Upper lobe of left lung (tissue), 6 donors: Measurements from ENCODE around the gene HOXA6. TPM values are rescaled to one million over a fixed set of nuclear protein-coding genes. Genes with fewer than 3 reads are reported as not detected.

ENCODE experiments used
- ATAC-seq, 2 donors: fragments of 200-7000 bp; cut with Tn5 transposase; one replicate each; pipeline ENCODE4 v1.9.1; 2022; ENCODE audit warnings: mild to moderate bottlenecking in 2 of 2, moderate library complexity in 2 of 2; ENCODE audit not compliant: low FRiP score in 2 of 2
- DNase-seq, 2 donors: peaks; one replicate each; pipeline ENCODE4 v3.0.0-alpha.2; 2019 to 2020
- H3K27ac ChIP-seq, 4 donors: fragments of 200-600 bp; sonication (generic); one replicate each; pipeline ENCODE4 v1.5.1; 2016 to 2019
- H3K27me3 ChIP-seq, 4 donors: fragments of 200-600 bp; sonication (generic); one replicate each; pipeline ENCODE4 v1.5.1; 2017 to 2019
- H3K36me3 ChIP-seq, 4 donors: fragments of 200-600 bp; sonication (generic); one replicate each; pipeline ENCODE4 v1.5.1; 2016 to 2019
- H3K4me1 ChIP-seq, 4 donors: fragments of 200-600 bp; sonication (generic); one replicate each; pipeline ENCODE4 v1.5.1; 2018 to 2019
- H3K4me3 ChIP-seq, 4 donors: fragments of 200-600 bp; sonication (generic); one replicate each; pipeline ENCODE4 v1.5.1; 2017 to 2019; ENCODE audit warnings: mild to moderate bottlenecking in 2 of 4, moderate library complexity in 1 of 4
- H3K9me3 ChIP-seq, 4 donors: fragments of 200-600 bp; sonication (generic); one replicate each; pipeline ENCODE4 v1.5.1; 2018 to 2019
- EP300 ChIP-seq, 4 donors: sonication (generic); formaldehyde crosslinking; IDR thresholded peaks; one replicate each; pipeline ENCODE4 v1.5.1; 2017; ENCODE audit warnings: antibody characterized with exemption in 4 of 4, control low read depth in 2 of 4
- POLR2A ChIP-seq, 4 donors: fragments of 450-650 bp; IDR thresholded peaks; one replicate each; pipeline ENCODE4 v1.5.1; 2016 to 2017; ENCODE audit warnings: antibody characterized with exemption in 4 of 4, mild to moderate bottlenecking in 2 of 4
- POLR2AphosphoS5 ChIP-seq, 2 donors: sonication (generic); formaldehyde crosslinking; IDR thresholded peaks; one replicate each; pipeline ENCODE4 v1.5.1; 2017; ENCODE audit warnings: antibody characterized with exemption in 2 of 2
- WGBS, 2 donors: methylation state at CpG; one replicate each; pipeline ENCODE4 v1.1.5; 2017 to 2018; 5-methylcytosine and 5-hydroxymethylcytosine counted together
- total RNA-seq, 6 donors: library from RNA; depleted of rRNA in 4 of 6; stranded (reverse); fragments of >200 nt in 4 of 6; gene quantifications; one replicate each; pipeline versions ENCODE4 v1.1.0 to v1.2.1, GENCODE V29; 2016 to 2021
- TF ChIP-seq, protein P1 (sequence below), 6 experiments: fragments of 450-650 bp in 4 of 6; fragments of 200-600 bp in 2 of 6; sonication (generic) in 2 of 6; IDR thresholded peaks; one replicate each; pipeline ENCODE4 v1.5.1; 2016 to 2019; ENCODE audit warnings: antibody characterized with exemption in 6 of 6
- donor health status: DM: no; HTN: no; CAD: no; lungs with moderate emphysema.
- donor health status: DM: no; HTN: yes; CAD: no; lungs with severe emphysema.

Gene HOXA6
- total RNA-seq, 6 donors from 2014 or later, result 0.61 to 8.4 (median 4.0) TPM; not detected in 1

DNA sequence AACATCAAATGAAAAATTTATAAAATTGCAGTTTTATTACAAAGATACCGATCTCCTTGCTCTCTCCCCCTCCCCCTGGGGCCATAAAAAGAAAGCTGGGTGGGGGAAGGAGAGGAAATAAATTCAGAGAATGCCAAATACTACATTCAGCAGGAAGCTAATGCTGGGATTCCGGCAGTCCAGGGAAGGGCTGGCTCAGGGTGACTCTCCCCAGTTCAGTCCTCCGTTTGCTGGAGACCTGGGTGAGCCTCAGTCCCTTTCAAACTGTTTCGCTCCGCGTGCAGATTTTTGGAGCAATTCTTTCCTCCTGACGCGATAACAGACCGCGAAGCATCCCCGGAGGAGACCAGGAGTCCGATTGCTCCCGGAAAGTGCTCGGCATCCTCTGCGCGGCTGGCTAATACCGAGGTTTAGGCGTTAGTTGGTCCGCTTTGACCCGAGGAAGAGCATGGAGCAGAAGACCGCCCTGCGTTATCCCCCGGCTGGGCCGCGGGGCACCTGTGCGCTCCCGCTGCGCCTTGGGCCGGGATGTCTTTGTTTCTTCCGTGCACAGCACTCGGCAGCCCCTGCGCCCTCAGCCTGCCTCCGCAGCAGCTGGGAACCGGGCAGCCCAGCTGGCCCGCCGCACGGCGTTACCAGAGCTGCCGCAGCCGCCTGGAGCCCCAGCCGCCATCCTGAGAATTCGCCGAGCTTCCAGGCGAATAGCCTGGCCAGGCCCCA, 41.2 kb downstream of the HOXA6 start:
- H3K27ac ChIP-seq, result peak overlapping the region; percentile 89 to 95 (median 94)
- H3K4me3 ChIP-seq, result peak overlapping the region; percentile 16 to 49 (median 30)
- H3K9me3 ChIP-seq, result no peaks in the 10 kb centered on the region
- 38 to 43% methylated on average over 28 to 36 of the region's 44 CpGs for WGBS, 2 donors
- peak in 1 of 2 donors; percentile 87 for DNase-seq
- H3K4me1 ChIP-seq, result peaks cover 10 to 42% (median 31%) of the 10 kb centered on the region in 4 donors
- no peak for ATAC-seq
- H3K27me3 ChIP-seq, result peaks cover 0 to 18% (median 7%) of the 10 kb centered on the region in 4 donors
- peak in 1 of 2 donors; percentile 2 for TF ChIP-seq POLR2AphosphoS5 (IDR thresholded peaks at IDR 0.05)
- TF ChIP-seq, protein P1, sequence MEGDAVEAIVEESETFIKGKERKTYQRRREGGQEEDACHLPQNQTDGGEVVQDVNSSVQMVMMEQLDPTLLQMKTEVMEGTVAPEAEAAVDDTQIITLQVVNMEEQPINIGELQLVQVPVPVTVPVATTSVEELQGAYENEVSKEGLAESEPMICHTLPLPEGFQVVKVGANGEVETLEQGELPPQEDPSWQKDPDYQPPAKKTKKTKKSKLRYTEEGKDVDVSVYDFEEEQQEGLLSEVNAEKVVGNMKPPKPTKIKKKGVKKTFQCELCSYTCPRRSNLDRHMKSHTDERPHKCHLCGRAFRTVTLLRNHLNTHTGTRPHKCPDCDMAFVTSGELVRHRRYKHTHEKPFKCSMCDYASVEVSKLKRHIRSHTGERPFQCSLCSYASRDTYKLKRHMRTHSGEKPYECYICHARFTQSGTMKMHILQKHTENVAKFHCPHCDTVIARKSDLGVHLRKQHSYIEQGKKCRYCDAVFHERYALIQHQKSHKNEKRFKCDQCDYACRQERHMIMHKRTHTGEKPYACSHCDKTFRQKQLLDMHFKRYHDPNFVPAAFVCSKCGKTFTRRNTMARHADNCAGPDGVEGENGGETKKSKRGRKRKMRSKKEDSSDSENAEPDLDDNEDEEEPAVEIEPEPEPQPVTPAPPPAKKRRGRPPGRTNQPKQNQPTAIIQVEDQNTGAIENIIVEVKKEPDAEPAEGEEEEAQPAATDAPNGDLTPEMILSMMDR (IDR thresholded peaks at IDR 0.05), result no peak
- no peak for TF ChIP-seq POLR2A (IDR thresholded peaks at IDR 0.05)
- no peak for TF ChIP-seq EP300 (IDR thresholded peaks at IDR 0.05)
- H3K36me3 ChIP-seq, result no peaks in the 10 kb centered on the region

DNA sequence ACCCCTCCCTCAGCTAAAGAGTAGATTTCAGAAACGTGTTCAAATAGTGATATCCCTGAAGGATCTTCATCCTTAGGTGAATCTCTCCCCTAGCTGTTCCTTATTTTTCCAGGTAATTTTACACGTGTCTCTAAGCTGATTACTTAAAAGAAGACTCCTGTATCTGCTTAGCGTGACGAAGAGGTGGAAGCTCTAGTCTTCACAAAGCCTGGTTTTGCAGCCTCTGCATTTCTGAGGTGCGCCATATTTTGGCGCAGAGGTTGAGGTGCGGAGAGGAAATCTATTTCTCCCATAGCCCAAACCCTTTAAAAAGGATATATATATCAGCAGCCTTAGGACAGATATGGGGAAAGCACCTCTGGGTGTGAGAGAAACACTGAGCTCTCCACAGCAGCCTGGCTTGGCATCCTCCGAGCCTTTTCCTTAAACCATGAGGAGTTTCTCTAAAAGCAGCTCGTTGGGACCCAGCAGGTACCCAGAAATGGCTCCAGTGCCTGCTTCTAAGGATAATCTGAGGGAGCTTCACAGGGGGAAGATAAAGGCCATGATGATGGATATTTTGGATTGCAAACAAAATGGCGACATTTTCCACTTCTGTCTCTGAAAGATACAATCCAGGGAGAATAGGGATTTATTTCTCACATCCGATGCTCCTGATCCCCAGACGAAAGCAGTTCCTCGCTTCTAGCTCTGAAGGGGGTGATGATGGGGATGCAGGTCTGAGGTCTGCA, 42.1 kb downstream of the HOXA6 start:
- H3K27ac ChIP-seq, result peak overlapping the region; percentile 89 to 95 (median 94)
- no peaks in the 10 kb centered on the region for H3K36me3 ChIP-seq
- DNase-seq (no peak), ATAC-seq (no peak)
- peak overlapping the region in 1 of 4 donors; percentile 49 for H3K4me3 ChIP-seq
- TF ChIP-seq EP300 (IDR thresholded peaks at IDR 0.05) (no peak), POLR2AphosphoS5 (IDR thresholded peaks at IDR 0.05) (no peak), POLR2A (IDR thresholded peaks at IDR 0.05) (no peak)
- TF ChIP-seq, protein P1 (IDR thresholded peaks at IDR 0.05), result no peak
- H3K27me3 ChIP-seq, result peaks cover 0 to 18% (median 7%) of the 10 kb centered on the region in 4 donors
- H3K4me1 ChIP-seq, result peaks cover 5 to 36% (median 28%) of the 10 kb centered on the region in 4 donors
- no peaks in the 10 kb centered on the region for H3K9me3 ChIP-seq
- 66 to 70% methylated on average over 13 of the region's 13 CpGs for WGBS, 2 donors

DNA sequence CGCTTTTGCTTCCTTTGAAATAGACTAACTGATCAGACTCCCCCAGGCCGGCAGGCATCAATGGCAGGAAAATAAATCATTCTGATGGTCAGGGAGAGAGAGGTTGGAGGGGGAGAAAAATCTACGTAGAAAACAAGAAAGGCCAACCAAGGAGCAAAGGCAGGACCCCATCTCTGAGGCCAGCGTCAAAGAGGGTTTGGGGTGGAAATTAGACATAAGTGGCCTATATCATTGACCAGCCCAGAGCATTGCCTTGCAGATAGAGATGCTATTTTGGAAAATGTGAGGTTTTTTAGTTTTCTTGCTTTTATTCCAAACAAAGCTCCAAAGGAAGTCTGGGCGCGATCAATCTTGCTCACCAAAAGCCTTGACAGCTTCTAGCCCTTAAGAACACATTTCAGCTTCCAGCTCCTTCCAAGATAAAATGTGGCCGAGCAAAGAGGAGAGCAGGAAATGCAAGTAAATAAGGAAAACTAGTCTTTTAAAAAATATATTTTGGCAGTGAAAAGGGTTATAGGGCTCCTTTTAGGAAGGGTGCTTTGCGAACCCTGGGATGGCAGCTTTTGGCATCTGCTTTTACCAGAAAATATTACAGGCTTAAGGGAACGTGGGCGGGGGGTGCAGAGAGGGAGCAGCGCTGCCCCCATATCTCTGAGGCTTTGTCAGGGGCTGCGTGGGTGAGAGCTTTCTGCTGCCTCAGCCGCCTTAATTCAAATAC, 43.1 kb downstream of the HOXA6 start:
- Histone ChIP-seq H3K27me3 (peaks cover 0 to 18% (median 7%) of the 10 kb centered on the region in 4 donors), H3K4me1 (peaks cover 5 to 31% (median 23%) of the 10 kb centered on the region in 4 donors), H3K27ac (peak overlapping the region; percentile 89 to 95 (median 94)), H3K36me3 (no peaks in the 10 kb centered on the region), H3K4me3 (no peak overlapping the region), H3K9me3 (no peaks in the 10 kb centered on the region)
- ATAC-seq, result no peak
- DNase-seq, result no peak
- TF ChIP-seq, protein P1 (IDR thresholded peaks at IDR 0.05), result no peak
- TF ChIP-seq POLR2AphosphoS5 (IDR thresholded peaks at IDR 0.05), result no peak
- no peak for TF ChIP-seq EP300 (IDR thresholded peaks at IDR 0.05)
- TF ChIP-seq POLR2A (IDR thresholded peaks at IDR 0.05), result no peak
- 47 to 59% methylated on average over 13 of the region's 13 CpGs for WGBS, 2 donors

DNA sequence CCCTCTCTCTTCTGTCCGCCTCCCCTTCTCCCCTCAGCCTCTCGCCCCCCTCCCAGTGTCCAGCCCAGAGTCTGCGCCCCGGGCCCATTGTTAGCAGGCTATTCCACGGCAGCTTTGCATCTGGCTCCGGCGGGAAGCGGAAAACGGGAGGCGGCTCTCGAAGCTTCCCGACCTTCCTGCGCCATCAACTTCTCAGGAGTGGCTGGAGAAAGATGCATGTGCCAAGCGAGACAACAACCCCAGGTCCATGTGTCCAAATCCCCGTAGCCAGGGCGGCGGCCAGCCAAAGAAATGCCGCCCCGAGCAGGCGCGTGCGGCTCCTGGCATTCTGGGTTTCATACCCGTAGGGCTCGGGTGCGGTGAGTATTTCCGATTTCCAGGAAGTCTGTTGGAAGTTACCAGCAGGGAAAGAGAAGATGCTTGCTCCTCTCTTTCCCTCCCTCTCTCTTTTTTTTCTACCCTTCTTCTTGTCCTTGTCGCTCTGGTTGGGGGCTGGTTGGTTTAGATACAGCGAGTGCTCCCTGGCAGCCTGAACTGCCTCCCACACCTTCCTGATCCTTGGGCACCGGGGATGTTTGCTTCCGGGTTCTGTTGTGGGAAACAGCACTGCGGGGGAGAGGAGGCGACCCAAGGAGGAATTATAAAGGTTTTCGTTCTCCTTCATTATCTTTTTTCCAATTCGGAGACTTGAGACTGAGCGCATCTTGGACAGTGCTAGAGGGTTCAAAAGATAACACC, 43.9 kb downstream of the HOXA6 start:
- DNase-seq, result peak in 1 of 2 donors; percentile 68
- Histone ChIP-seq H3K27me3 (peaks cover 0 to 21% (median 7%) of the 10 kb centered on the region in 4 donors), H3K9me3 (no peaks in the 10 kb centered on the region), H3K4me1 (peaks cover 0 to 28% (median 16%) of the 10 kb centered on the region in 4 donors), H3K4me3 (peak overlapping the region in 3 of 4 donors; percentile 37 to 50 (median 49)), H3K27ac (peak overlapping the region; percentile 89 to 95 (median 94)), H3K36me3 (no peaks in the 10 kb centered on the region)
- TF ChIP-seq EP300 (IDR thresholded peaks at IDR 0.05), result no peak
- no peak for TF ChIP-seq POLR2A (IDR thresholded peaks at IDR 0.05)
- TF ChIP-seq POLR2AphosphoS5 (IDR thresholded peaks at IDR 0.05), result peak in 1 of 2 donors; percentile 32
- TF ChIP-seq, protein P1 (IDR thresholded peaks at IDR 0.05), result no peak
- 11 to 20% methylated on average over 33 to 35 of the region's 35 CpGs for WGBS, 2 donors
- no peak for ATAC-seq
